ENCODE results near the gene ZNF423.
"Not testable (repeated sequence)": the region's sequence is repeated elsewhere in the genome, so short reads cannot be mapped to it uniquely, and the experiment has no call there.

Gene ZNF423

DNA sequence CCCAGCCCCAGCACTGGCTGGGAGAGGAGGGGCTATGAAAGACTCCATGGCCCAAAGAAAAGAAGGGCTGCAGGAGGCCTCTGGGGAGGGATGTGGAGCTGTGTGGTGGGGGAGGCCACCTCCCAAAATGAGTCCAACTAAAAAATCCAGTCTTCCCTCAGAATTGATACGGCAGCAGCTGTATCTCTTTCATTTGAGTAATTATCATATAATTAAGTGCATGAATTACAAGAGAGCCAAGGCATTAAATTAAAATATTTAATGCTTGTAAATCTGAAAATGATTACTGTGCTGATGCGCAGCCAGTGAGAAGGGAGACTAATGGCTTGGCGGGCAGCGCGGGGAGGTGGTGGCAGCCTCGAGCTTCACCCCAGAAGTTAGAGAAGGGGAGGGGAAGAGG lies 289.5 kb downstream of the ZNF423 start:
- Histone ChIP-seq H3K36me3 (ENCODE audit: control insufficient read depth in 1 of 2, insufficient read depth in 2 of 2, low read length in 2 of 2) (no peaks in the 10 kb centered on the region), H3K4me3 (ENCODE audit: low read depth in 1 of 2, low read length in 2 of 2) (no peak overlapping the region), H3K27ac (ENCODE audit: low read depth, low read length) (no peak overlapping the region), H3K4me1 (ENCODE audit: control insufficient read depth in 1 of 2, insufficient read depth in 2 of 2, low read length in 2 of 2) (no peaks in the 10 kb centered on the region), H3K9me3 (ENCODE audit: control insufficient read depth in 1 of 2, low read length in 2 of 2) (no peaks in the 10 kb centered on the region), H3K27me3 (ENCODE audit: control insufficient read depth in 1 of 2, insufficient read depth in 2 of 2, low read length in 2 of 2) (no peaks in the 10 kb centered on the region), H3K9ac (ENCODE audit: low read depth in 1 of 2, low read length in 2 of 2) (no peak overlapping the region)

DNA sequence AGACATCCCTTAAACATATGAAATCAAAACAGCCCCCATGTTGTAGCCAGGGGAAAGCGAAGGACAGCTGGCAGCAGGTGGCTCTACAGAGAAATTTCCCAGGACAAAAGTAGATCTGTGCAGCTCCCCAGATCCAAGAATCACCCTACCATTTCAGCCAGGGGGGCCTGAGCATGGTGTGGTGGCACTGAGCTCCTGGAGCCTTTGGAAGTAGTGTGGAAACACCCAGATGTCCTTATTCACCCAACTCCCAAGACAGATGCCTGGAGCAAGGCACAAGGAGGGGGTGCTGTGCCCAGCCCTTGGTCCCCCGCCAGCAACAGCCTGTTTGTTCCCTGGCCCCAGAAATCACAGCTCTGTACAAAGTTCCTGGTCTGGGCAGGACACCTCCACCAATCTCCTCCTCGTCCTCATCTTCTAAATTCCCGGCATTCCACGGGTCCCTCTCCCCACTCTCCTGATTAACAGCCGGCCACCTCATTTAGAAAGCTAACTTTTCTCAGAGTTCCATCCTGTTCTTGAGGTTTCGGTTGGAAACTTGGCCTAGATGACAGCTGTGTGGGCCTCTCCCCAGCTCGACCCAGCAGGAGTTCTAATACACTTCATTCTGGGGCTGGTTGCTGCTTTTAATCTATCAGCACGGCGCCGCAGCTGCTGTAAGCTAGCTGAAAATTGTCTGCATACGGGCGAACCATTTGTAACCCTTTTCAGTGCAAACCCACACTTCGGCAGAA lies 291.2 kb downstream of the ZNF423 start:
- no peak overlapping the region for H3K9ac ChIP-seq (ENCODE audit: low read depth in 1 of 2, low read length in 2 of 2)
- no peak overlapping the region for H3K4me3 ChIP-seq (ENCODE audit: low read depth in 1 of 2, low read length in 2 of 2)
- H3K27me3 ChIP-seq (ENCODE audit: control insufficient read depth in 1 of 2, insufficient read depth in 2 of 2, low read length in 2 of 2): no peaks in the 10 kb centered on the region
- no peaks in the 10 kb centered on the region for H3K4me1 ChIP-seq (ENCODE audit: control insufficient read depth in 1 of 2, insufficient read depth in 2 of 2, low read length in 2 of 2)
- H3K27ac ChIP-seq (ENCODE audit: low read depth, low read length): no peak overlapping the region
- no peaks in the 10 kb centered on the region for H3K9me3 ChIP-seq (ENCODE audit: control insufficient read depth in 1 of 2, low read length in 2 of 2)
- H3K36me3 ChIP-seq (ENCODE audit: control insufficient read depth in 1 of 2, insufficient read depth in 2 of 2, low read length in 2 of 2): no peaks in the 10 kb centered on the region

DNA sequence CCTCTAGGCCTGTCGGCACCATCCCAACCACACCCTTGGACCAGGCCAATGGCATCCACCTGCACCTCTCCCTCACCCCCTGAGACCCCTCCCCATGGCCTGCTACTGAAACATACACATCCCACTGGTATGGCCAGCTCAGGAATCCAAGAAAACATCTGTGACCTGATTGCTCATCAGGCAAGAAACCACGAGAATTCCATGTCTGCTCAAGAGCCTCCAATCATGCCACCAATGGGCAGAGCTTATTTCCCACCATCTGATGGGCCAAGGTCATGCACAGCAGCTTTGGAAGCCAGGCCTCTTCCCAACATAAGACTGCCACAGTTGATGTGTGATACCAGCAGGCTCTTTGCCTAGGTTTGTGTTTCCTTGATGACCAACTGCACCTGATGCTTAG lies 292.2 kb downstream of the ZNF423 start:
- no peak overlapping the region for H3K9ac ChIP-seq (ENCODE audit: low read depth in 1 of 2, low read length in 2 of 2)
- H3K4me1 ChIP-seq (ENCODE audit: control insufficient read depth in 1 of 2, insufficient read depth in 2 of 2, low read length in 2 of 2): no peaks in the 10 kb centered on the region
- no peaks in the 10 kb centered on the region for H3K36me3 ChIP-seq (ENCODE audit: control insufficient read depth in 1 of 2, insufficient read depth in 2 of 2, low read length in 2 of 2)
- H3K4me3 ChIP-seq (ENCODE audit: low read depth in 1 of 2, low read length in 2 of 2): no peak overlapping the region
- no peaks in the 10 kb centered on the region for H3K9me3 ChIP-seq (ENCODE audit: control insufficient read depth in 1 of 2, low read length in 2 of 2)
- H3K27ac ChIP-seq (ENCODE audit: low read depth, low read length): no peak overlapping the region
- H3K27me3 ChIP-seq (ENCODE audit: control insufficient read depth in 1 of 2, insufficient read depth in 2 of 2, low read length in 2 of 2): no peaks in the 10 kb centered on the region

DNA sequence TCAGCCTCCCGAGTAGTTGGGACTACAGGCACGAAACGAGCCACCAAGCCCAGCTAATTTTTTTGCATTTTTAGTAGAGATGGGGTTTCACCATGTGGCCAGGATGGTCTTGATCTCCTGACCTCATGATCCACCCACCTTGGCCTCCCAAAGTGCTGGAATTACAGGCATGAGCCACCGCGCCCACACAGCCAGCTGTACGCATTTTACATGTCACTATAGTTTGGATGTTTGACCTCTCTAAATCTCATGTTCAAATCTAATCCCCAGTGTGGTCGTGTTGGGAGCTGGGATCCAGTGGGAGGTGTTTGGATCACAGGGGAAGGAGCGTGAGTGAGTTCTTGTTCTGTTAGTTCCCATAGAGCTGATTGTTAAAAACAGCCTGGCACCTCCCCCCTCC lies 293.0 kb downstream of the ZNF423 start:
- not testable (repeated sequence) for H3K9ac ChIP-seq (ENCODE audit: low read depth in 1 of 2, low read length in 2 of 2); H3K27ac ChIP-seq (ENCODE audit: low read depth, low read length); H3K4me3 ChIP-seq (ENCODE audit: low read depth in 1 of 2, low read length in 2 of 2); H3K36me3 ChIP-seq (ENCODE audit: control insufficient read depth in 1 of 2, insufficient read depth in 2 of 2, low read length in 2 of 2); H3K27me3 ChIP-seq (ENCODE audit: control insufficient read depth in 1 of 2, insufficient read depth in 2 of 2, low read length in 2 of 2); H3K4me1 ChIP-seq (ENCODE audit: control insufficient read depth in 1 of 2, insufficient read depth in 2 of 2, low read length in 2 of 2); H3K9me3 ChIP-seq (ENCODE audit: control insufficient read depth in 1 of 2, low read length in 2 of 2)

DNA sequence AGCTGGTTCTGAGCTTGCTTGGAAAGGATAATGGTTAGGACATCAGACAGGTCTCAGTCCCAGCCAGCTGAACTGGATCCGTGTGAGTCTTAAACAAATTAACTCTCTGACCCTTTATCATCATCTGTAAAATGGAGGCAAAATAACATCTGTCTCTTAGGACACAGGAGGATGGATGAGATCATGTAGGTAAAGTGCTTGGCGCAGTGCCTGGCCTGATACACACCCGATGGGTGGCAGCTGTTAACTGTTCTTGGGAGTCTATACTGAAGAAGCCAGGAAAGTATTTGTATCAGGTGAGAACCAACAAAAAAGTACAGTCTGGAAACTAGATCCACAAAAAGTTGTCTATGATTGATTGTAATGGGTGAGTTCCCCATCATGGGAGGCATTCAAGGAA lies 293.7 kb downstream of the ZNF423 start:
- H3K9ac ChIP-seq (ENCODE audit: low read depth in 1 of 2, low read length in 2 of 2): no peak overlapping the region
- no peaks in the 10 kb centered on the region for H3K4me1 ChIP-seq (ENCODE audit: control insufficient read depth in 1 of 2, insufficient read depth in 2 of 2, low read length in 2 of 2)

DNA sequence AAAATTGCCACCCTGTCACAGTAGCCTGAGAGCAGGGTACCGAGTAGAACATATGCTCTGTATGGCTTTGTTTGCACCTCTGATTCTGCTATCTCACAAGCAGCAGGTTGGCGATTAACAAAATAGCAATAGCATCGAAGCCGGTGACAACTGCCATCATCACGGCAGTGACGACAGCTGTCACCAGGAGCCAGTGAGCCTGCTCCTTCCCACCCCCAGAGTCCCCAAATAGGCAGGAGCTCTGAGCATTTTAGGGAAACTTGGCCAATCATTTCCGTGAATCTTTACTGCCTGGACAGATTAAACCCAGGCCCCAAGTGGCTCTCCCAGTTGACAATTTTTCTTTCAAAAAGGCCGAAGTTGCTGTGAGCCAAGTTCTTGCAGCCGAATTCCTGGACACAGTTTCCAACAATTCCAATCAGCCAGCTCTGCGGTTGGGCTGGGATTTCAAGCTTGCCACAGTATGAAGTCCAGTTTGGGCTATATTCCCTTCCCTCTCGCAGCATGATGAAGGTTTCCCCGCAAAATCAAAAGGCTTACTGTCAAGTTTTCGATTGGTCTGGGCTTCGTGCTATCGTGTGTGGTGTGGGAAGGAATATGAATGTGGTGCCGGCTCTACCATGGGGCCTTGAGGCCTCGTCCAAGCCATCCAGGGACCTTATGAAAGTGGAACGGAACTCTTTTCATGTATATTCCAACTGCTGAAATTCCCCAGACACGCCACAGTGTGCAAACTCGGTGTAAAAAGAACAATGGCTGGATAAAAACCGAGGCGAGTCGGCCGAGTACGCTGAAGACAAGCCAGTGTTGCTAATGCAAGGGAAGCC lies 295.7 kb downstream of the ZNF423 start:
- H3K4me1 ChIP-seq (ENCODE audit: control insufficient read depth in 1 of 2, insufficient read depth in 2 of 2, low read length in 2 of 2): no peaks in the 10 kb centered on the region
- H3K27me3 ChIP-seq (ENCODE audit: control insufficient read depth in 1 of 2, insufficient read depth in 2 of 2, low read length in 2 of 2): no peaks in the 10 kb centered on the region
- H3K9me3 ChIP-seq (ENCODE audit: control insufficient read depth in 1 of 2, low read length in 2 of 2): no peaks in the 10 kb centered on the region
- no peak overlapping the region for H3K9ac ChIP-seq (ENCODE audit: low read depth in 1 of 2, low read length in 2 of 2)
- no peaks in the 10 kb centered on the region for H3K36me3 ChIP-seq (ENCODE audit: control insufficient read depth in 1 of 2, insufficient read depth in 2 of 2, low read length in 2 of 2)
- H3K27ac ChIP-seq (ENCODE audit: low read depth, low read length): peak overlapping the region; percentile 25
- H3K4me3 ChIP-seq (ENCODE audit: low read depth in 1 of 2, low read length in 2 of 2): no peak overlapping the region

More for the DNA sequence above, 293.7 kb downstream of the ZNF423 start:
- no peaks in the 10 kb centered on the region for H3K9me3 ChIP-seq (ENCODE audit: control insufficient read depth in 1 of 2, low read length in 2 of 2)
- H3K27me3 ChIP-seq (ENCODE audit: control insufficient read depth in 1 of 2, insufficient read depth in 2 of 2, low read length in 2 of 2): no peaks in the 10 kb centered on the region
- no peak overlapping the region for H3K4me3 ChIP-seq (ENCODE audit: low read depth in 1 of 2, low read length in 2 of 2)
- H3K27ac ChIP-seq (ENCODE audit: low read depth, low read length): no peak overlapping the region
- no peaks in the 10 kb centered on the region for H3K36me3 ChIP-seq (ENCODE audit: control insufficient read depth in 1 of 2, insufficient read depth in 2 of 2, low read length in 2 of 2)

DNA sequence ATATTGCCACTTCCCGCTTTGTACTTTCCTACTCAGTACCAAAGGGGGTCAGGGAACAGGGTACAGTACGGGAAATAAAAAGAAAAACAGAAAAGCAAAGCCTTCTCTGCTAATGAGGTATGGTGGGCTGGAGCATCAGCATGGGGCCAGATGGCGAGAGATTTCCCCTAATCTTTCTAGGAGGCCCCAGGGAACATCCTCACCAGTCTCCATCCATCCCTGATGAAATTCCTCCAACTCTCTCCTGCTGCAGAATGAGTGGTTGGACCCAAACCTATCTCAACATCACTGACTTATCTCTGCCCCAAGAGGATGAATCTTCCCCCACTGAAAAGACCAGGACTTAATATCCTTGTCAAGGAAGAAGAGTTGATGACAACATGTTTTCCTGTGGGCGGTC lies 296.7 kb downstream of the ZNF423 start:
- H3K4me1 ChIP-seq (ENCODE audit: control insufficient read depth in 1 of 2, insufficient read depth in 2 of 2, low read length in 2 of 2): no peaks in the 10 kb centered on the region
- no peak overlapping the region for H3K27ac ChIP-seq (ENCODE audit: low read depth, low read length)
- H3K27me3 ChIP-seq (ENCODE audit: control insufficient read depth in 1 of 2, insufficient read depth in 2 of 2, low read length in 2 of 2): no peaks in the 10 kb centered on the region
- H3K4me3 ChIP-seq (ENCODE audit: low read depth in 1 of 2, low read length in 2 of 2): no peak overlapping the region
- H3K36me3 ChIP-seq (ENCODE audit: control insufficient read depth in 1 of 2, insufficient read depth in 2 of 2, low read length in 2 of 2): no peaks in the 10 kb centered on the region
- H3K9ac ChIP-seq (ENCODE audit: low read depth in 1 of 2, low read length in 2 of 2): no peak overlapping the region
- no peaks in the 10 kb centered on the region for H3K9me3 ChIP-seq (ENCODE audit: control insufficient read depth in 1 of 2, low read length in 2 of 2)

DNA sequence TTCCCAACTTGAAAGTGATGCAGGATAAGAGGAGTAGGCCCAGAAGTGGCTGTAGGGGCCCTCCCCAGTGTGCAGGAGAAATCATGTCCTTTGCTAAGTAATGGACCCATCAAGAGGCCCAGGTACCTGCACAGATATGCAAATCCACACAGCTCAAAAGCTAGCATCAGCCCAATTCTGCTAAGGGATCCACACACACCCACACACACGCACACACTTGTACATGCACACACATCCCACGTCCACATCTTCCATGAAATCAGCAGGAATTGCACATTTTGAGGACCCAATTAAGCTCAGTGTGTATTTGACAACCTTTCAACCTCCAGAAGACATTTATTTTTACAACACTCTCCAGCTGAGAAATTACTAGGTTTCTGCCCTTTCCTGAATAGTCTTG lies 297.5 kb downstream of the ZNF423 start:
- H3K4me1 ChIP-seq (ENCODE audit: control insufficient read depth in 1 of 2, insufficient read depth in 2 of 2, low read length in 2 of 2): no peaks in the 10 kb centered on the region
- H3K27me3 ChIP-seq (ENCODE audit: control insufficient read depth in 1 of 2, insufficient read depth in 2 of 2, low read length in 2 of 2): no peaks in the 10 kb centered on the region
- no peak overlapping the region for H3K4me3 ChIP-seq (ENCODE audit: low read depth in 1 of 2, low read length in 2 of 2)
- H3K36me3 ChIP-seq (ENCODE audit: control insufficient read depth in 1 of 2, insufficient read depth in 2 of 2, low read length in 2 of 2): no peaks in the 10 kb centered on the region
- H3K27ac ChIP-seq (ENCODE audit: low read depth, low read length): no peak overlapping the region
- no peak overlapping the region for H3K9ac ChIP-seq (ENCODE audit: low read depth in 1 of 2, low read length in 2 of 2)
- H3K9me3 ChIP-seq (ENCODE audit: control insufficient read depth in 1 of 2, low read length in 2 of 2): no peaks in the 10 kb centered on the region

DNA sequence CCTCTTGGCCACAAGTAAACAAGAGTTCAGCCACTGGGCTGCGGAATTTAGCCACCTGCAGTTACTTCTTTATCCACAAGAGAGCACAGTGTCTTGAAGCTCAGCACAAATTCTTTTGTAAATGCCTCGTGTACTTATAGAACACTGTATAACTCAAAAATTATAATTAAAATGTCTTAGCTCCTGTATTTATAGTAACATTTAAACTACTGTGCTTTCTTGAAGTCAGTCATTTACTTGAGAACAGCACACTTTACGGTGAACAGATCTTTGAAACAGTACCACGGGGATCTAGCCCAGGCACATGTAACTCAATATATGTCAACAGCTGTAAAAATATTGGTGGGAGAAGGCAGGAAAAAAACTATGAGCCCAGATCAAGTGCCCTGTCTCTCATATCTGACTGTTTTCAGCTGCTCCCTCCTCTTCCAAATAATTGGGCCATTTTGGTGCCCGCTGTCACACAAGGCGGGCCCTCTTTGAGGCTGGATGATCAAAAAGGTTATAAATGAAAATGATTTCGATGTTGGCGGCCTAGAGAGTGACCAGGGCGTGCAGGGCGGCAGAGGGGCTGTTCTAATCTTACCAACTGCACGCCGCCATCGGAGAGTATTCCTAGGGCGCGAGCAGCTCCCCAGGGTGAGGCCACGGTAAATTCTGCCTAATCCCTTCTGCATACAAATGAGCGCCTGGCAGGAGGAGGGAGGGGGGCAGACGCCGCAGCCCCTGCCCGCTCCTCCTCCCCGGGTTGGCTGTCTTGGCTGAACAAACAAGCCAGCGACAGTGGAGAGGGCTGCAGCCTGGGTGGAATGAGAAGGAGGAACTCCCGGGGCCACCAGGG lies 299.1 kb downstream of the ZNF423 start:
- Histone ChIP-seq H3K27ac (ENCODE audit: low read depth, low read length) (no peak overlapping the region), H3K27me3 (ENCODE audit: control insufficient read depth in 1 of 2, insufficient read depth in 2 of 2, low read length in 2 of 2) (no peaks in the 10 kb centered on the region), H3K4me3 (ENCODE audit: low read depth in 1 of 2, low read length in 2 of 2) (no peak overlapping the region), H3K9ac (ENCODE audit: low read depth in 1 of 2, low read length in 2 of 2) (no peak overlapping the region), H3K9me3 (ENCODE audit: control insufficient read depth in 1 of 2, low read length in 2 of 2) (no peaks in the 10 kb centered on the region), H3K36me3 (ENCODE audit: control insufficient read depth in 1 of 2, insufficient read depth in 2 of 2, low read length in 2 of 2) (no peaks in the 10 kb centered on the region), H3K4me1 (ENCODE audit: control insufficient read depth in 1 of 2, insufficient read depth in 2 of 2, low read length in 2 of 2) (no peaks in the 10 kb centered on the region)

DNA sequence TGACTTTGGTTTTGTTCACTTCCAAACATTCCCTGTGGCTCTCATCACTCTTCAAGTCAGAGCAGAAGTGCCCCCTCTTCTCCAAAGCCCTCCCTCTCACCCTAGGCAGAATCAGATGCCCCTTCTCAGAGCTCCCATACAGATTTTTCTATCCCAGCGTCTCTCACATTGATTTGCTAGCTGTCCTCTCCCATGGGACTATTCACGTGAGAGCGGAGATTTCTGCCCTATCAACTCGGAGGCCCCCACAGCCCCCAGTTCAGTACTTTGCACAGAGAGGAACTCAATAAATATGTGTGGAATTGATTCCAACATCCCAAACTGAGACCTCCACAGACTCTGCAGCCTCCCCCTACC lies 299.7 kb downstream of the ZNF423 start:
- Histone ChIP-seq H3K4me1 (ENCODE audit: control insufficient read depth in 1 of 2, insufficient read depth in 2 of 2, low read length in 2 of 2) (no peaks in the 10 kb centered on the region), H3K27me3 (ENCODE audit: control insufficient read depth in 1 of 2, insufficient read depth in 2 of 2, low read length in 2 of 2) (no peaks in the 10 kb centered on the region), H3K36me3 (ENCODE audit: control insufficient read depth in 1 of 2, insufficient read depth in 2 of 2, low read length in 2 of 2) (no peaks in the 10 kb centered on the region), H3K4me3 (ENCODE audit: low read depth in 1 of 2, low read length in 2 of 2) (no peak overlapping the region), H3K9me3 (ENCODE audit: control insufficient read depth in 1 of 2, low read length in 2 of 2) (no peaks in the 10 kb centered on the region), H3K9ac (ENCODE audit: low read depth in 1 of 2, low read length in 2 of 2) (no peak overlapping the region), H3K27ac (ENCODE audit: low read depth, low read length) (no peak overlapping the region)
